ENCODE results near the gene CDKN2B-AS1. TPM values are rescaled to one million over a fixed set of nuclear protein-coding genes. Genes with fewer than 3 reads are reported as not detected.
A peak's percentile ranks its signal among the peaks of the same experiment; 100 is the strongest.

The CDKN2B-AS1 gene
- total and polyA plus RNA-seq, 2 experiments from 2014 or later, result 0.14 TPM; not detected in 1

DNA sequence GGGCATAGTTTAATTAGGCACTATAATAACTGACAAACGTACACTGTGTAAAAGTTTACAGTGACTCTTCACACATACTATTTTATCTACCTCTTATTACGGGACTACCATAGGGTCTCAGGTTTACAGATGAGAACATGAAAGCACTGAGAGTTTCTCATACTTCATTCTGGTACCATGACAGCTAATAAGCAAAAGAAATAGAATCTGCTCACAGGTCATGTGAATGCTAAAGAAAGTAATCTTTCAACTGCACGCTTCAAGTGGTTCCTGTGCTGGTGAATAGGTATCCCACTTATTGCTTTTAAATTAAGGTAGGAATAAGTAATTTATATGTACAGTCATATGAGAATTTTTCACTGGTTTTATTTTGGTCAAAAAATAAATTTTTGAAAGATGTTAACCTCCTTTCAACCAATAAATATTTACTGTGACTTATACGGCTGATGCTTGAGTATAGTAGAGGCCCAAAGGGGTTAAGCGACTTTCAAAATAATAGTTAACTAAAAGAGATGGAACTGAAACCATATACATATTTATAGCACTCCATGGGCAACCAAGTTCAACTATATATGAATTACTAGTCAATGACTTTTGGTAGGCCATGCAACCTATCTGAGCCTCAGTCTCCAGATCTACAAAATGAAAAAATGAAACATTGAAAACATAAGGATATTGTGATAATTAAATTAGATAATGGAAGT lies 8.5 kb upstream of the CDKN2B-AS1 start (continued):
- TF ChIP-seq, protein P1, sequence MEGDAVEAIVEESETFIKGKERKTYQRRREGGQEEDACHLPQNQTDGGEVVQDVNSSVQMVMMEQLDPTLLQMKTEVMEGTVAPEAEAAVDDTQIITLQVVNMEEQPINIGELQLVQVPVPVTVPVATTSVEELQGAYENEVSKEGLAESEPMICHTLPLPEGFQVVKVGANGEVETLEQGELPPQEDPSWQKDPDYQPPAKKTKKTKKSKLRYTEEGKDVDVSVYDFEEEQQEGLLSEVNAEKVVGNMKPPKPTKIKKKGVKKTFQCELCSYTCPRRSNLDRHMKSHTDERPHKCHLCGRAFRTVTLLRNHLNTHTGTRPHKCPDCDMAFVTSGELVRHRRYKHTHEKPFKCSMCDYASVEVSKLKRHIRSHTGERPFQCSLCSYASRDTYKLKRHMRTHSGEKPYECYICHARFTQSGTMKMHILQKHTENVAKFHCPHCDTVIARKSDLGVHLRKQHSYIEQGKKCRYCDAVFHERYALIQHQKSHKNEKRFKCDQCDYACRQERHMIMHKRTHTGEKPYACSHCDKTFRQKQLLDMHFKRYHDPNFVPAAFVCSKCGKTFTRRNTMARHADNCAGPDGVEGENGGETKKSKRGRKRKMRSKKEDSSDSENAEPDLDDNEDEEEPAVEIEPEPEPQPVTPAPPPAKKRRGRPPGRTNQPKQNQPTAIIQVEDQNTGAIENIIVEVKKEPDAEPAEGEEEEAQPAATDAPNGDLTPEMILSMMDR (conservative IDR thresholded peaks at IDR 0.05; ENCODE audit: low read depth in 2 of 2), result no peak
- TF ChIP-seq NANOG (IDR thresholded peaks at IDR 0.05; ENCODE audit: borderline replicate concordance) (no peak), EZH2phosphoT487 (IDR thresholded peaks at IDR 0.05; ENCODE audit: unreplicated experiment) (no peak), ZNF114 (CRISPR knock-in tag; IDR thresholded peaks at IDR 0.05) (no peak)

DNA sequence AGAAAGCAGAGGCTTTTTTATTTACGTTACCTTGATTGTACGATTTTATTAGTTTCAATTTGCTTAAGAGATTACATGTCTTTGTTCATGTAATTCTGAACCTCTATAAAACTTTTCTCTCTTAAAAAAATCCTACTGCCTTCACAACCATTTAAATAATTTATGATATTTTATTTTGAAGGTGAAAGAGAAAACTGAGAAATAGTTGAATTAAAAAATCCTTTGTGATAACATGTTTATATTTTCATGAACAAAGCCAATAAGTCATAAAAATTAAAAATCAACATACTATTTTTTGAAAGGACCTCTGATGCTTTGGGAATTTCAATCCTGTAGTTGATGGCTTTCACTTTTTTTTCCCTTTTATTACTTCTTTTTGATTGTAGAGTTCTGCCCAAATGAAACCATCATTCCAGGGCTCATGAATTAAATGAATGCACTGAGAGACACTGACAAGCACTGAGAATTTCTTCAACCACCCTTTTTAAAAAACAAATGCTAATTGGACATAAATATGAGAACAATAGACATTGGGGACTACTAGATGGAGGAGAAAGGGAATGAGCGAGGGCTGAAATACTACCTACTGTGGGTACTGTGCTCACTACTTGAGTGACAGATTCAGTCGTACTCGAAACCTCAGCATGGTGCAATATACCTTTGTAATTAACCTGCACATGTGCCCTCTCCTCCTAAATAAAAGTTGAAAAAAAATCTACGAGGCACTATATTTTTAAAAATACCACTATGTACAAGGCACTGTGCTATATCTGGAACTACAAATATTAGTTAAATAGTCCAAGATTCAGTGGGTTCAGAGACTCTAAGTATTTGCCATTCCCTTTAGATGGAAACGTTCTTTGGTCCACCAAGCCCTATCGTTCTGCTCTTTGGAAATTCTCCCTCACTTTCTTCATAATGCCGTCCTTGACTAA lies 6.3 kb upstream of the CDKN2B-AS1 start:
- Mint-ChIP-seq H3K36me3 (ENCODE audit: low read depth) (no peaks in the 10 kb centered on the region), H3K4me3 (no peak overlapping the region; the same call in 2 of the 3 replicates), H3K9me3 (0 out of 3 replicates have a peak, but pooled peaks cover under 1% of the 10 kb centered on the region), H3K27ac (no peak overlapping the region), H3K27me3 (ENCODE audit: insufficient read depth, low read depth, poor library complexity) (peaks cover 75% of the 10 kb centered on the region), H3K4me1 (peaks cover 21% of the 10 kb centered on the region)
- no peaks in the 10 kb centered on the region for H3K79me2 ChIP-seq (replicated peaks; ENCODE audit: insufficient read depth)
- peaks cover 24% of the 10 kb centered on the region for H4K20me1 ChIP-seq (replicated peaks; ENCODE audit: insufficient read depth)
- H3K4me1 ChIP-seq (ENCODE audit: insufficient read depth), result peaks cover 33% of the 10 kb centered on the region
- peak overlapping the region; percentile 80 for H3K4me2 ChIP-seq
- ATAC-seq, result no peak; the same call in 2 of the 3 replicates
- no peak for DNase-seq (ENCODE audit: low spot score)
- H3F3A ChIP-seq (replicated peaks; ENCODE audit: low read depth), result peaks cover 27% of the 10 kb centered on the region
- H2AFZ ChIP-seq, result no peak overlapping the region
- H3K36me3 ChIP-seq (ENCODE audit: insufficient read depth), result no peaks in the 10 kb centered on the region
- H3K27me3 ChIP-seq (ENCODE audit: insufficient read depth), result peaks cover 100% of the 10 kb centered on the region
- H3K4me3 ChIP-seq, result no peak overlapping the region
- no peaks in the 10 kb centered on the region for H3K9me2 ChIP-seq (ENCODE audit: insufficient read depth)
- no peak overlapping the region for H3K27ac ChIP-seq (ENCODE audit: low read depth)
- TF ChIP-seq ZNF114 (CRISPR knock-in tag; IDR thresholded peaks at IDR 0.05) (no peak), ZNF331 (CRISPR knock-in tag; IDR thresholded peaks at IDR 0.05; ENCODE audit: low read depth) (no peak), POLR2AphosphoS5 (IDR thresholded peaks at IDR 0.05; ENCODE audit: low read depth) (no peak), EZH2phosphoT487 (IDR thresholded peaks at IDR 0.05; ENCODE audit: unreplicated experiment) (no peak), JUNB (IDR thresholded peaks at IDR 0.05; ENCODE audit: unreplicated experiment) (no peak), NANOG (IDR thresholded peaks at IDR 0.05; ENCODE audit: borderline replicate concordance) (no peak), STAT1 (IDR thresholded peaks at IDR 0.05; ENCODE audit: unreplicated experiment) (no peak)
- TF ChIP-seq, protein P2, sequence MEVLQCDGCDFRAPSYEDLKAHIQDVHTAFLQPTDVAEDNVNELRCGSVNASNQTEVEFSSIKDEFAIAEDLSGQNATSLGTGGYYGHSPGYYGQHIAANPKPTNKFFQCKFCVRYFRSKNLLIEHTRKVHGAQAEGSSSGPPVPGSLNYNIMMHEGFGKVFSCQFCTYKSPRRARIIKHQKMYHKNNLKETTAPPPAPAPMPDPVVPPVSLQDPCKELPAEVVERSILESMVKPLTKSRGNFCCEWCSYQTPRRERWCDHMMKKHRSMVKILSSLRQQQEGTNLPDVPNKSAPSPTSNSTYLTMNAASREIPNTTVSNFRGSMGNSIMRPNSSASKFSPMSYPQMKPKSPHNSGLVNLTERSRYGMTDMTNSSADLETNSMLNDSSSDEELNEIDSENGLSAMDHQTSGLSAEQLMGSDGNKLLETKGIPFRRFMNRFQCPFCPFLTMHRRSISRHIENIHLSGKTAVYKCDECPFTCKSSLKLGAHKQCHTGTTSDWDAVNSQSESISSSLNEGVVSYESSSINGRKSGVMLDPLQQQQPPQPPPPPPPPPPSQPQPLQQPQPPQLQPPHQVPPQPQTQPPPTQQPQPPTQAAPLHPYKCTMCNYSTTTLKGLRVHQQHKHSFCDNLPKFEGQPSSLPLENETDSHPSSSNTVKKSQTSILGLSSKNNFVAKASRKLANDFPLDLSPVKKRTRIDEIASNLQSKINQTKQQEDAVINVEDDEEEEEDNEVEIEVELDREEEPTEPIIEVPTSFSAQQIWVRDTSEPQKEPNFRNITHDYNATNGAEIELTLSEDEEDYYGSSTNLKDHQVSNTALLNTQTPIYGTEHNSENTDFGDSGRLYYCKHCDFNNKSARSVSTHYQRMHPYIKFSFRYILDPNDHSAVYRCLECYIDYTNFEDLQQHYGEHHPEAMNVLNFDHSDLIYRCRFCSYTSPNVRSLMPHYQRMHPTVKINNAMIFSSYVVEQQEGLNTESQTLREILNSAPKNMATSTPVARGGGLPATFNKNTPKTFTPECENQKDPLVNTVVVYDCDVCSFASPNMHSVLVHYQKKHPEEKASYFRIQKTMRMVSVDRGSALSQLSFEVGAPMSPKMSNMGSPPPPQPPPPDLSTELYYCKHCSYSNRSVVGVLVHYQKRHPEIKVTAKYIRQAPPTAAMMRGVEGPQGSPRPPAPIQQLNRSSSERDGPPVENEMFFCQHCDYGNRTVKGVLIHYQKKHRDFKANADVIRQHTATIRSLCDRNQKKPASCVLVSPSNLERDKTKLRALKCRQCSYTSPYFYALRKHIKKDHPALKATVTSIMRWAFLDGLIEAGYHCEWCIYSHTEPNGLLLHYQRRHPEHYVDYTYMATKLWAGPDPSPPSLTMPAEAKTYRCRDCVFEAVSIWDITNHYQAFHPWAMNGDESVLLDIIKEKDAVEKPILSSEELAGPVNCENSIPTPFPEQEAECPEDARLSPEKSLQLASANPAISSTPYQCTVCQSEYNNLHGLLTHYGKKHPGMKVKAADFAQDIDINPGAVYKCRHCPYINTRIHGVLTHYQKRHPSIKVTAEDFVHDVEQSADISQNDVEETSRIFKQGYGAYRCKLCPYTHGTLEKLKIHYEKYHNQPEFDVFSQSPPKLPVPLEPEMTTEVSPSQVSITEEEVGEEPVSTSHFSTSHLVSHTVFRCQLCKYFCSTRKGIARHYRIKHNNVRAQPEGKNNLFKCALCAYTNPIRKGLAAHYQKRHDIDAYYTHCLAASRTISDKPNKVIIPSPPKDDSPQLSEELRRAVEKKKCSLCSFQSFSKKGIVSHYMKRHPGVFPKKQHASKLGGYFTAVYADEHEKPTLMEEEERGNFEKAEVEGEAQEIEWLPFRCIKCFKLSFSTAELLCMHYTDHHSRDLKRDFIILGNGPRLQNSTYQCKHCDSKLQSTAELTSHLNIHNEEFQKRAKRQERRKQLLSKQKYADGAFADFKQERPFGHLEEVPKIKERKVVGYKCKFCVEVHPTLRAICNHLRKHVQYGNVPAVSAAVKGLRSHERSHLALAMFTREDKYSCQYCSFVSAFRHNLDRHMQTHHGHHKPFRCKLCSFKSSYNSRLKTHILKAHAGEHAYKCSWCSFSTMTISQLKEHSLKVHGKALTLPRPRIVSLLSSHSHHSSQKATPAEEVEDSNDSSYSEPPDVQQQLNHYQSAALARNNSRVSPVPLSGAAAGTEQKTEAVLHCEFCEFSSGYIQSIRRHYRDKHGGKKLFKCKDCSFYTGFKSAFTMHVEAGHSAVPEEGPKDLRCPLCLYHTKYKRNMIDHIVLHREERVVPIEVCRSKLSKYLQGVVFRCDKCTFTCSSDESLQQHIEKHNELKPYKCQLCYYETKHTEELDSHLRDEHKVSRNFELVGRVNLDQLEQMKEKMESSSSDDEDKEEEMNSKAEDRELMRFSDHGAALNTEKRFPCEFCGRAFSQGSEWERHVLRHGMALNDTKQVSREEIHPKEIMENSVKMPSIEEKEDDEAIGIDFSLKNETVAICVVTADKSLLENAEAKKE (CRISPR knock-in tag; IDR thresholded peaks at IDR 0.05), result no peak
- TF ChIP-seq, protein P1 (conservative IDR thresholded peaks at IDR 0.05; ENCODE audit: low read depth in 2 of 2), result no peak

All from GM23338 (cell line).